Testis (tissue), 3 donors: ENCODE results near the gene DIDO1. TPM values are rescaled to one million over a fixed set of nuclear protein-coding genes. Genes with fewer than 3 reads are reported as not detected.

Experiments
- DNase-seq: peaks from one replicate; pipeline ENCODE4 v3.0.0-alpha.2; 2019
- H3K27ac ChIP-seq, 2 donors: fragments of 200-600 bp; sonication (generic); one replicate each; pipeline ENCODE4 v1.5.1; 2019
- H3K27me3 ChIP-seq: fragments of 200-600 bp; sonication (generic); one replicate; pipeline ENCODE4 v1.5.1; 2019
- H3K36me3 ChIP-seq: fragments of 200-600 bp; sonication (generic); one replicate; pipeline ENCODE4 v1.5.1; 2017; ENCODE audit warnings: low read depth; ENCODE audit errors: missing control alignments
- H3K4me1 ChIP-seq: fragments of 200-600 bp; sonication (generic); one replicate; pipeline ENCODE4 v1.5.1; 2019
- H3K4me3 ChIP-seq, 2 donors: fragments of 200-600 bp; sonication (generic); one replicate each; pipeline ENCODE4 v1.5.1; 2017 to 2019
- H3K9me3 ChIP-seq: fragments of 200-600 bp; sonication (generic); one replicate; pipeline ENCODE4 v1.5.1; 2017
- POLR2A ChIP-seq: fragments of 450-650 bp; IDR thresholded peaks from one replicate; pipeline ENCODE4 v1.6.1; 2017; ENCODE audit warnings: antibody characterized with exemption, mild to moderate bottlenecking, moderate library complexity
- WGBS, 2 donors: methylation state at CpG; one replicate each; pipeline ENCODE4 v1.1.5; 2018; 5-methylcytosine and 5-hydroxymethylcytosine counted together
- intact Hi-C: fragments of 100-400 bp; cut with DNase I; formaldehyde crosslinking; loops from one replicate; pipeline ENCODE4 v1.15.1; 2023; ENCODE audit warnings: low total_unique reads
- polyA plus RNA-seq: library from polyadenylated mRNA; stranded (reverse); fragments of 350-450 nt; fragmentation: Illumina TruSeq; extraction: RNeasy Lipid Tissue Mini Kit (QIAGEN cat#74804); gene quantifications from one replicate; pipeline ENCODE4 v1.2.3, GENCODE V29; 2014; ENCODE audit warnings: low read depth, low replicate concordance; ENCODE audit not compliant: insufficient read depth
- total RNA-seq, 2 donors: library from RNA; depleted of rRNA; stranded (reverse); fragments of >200 nt; gene quantifications; one replicate each; pipeline ENCODE4 v1.2.3, GENCODE V29; 2016
- TF ChIP-seq, protein P1 (sequence below), 3 experiments: fragments of 450-650 bp in 2 of 3; fragments of 200-600 bp in 1 of 3; sonication (generic) in 1 of 3; IDR thresholded peaks; one replicate each; pipeline ENCODE4 v1.5.1; 2016 to 2019; ENCODE audit warnings: antibody characterized with exemption in 3 of 3, mild to moderate bottlenecking in 2 of 3, moderate library complexity in 1 of 3

DIDO1 gene
- total and polyA plus RNA-seq, 3 donors from 2014 or later, result 50.5 to 99.7 (median 98.6) TPM

- intact Hi-C loops, result no loop called here
- no peaks in the 10 kb centered on the region for H3K27me3 ChIP-seq
- H3K36me3 ChIP-seq, result no peaks in the 10 kb centered on the region
- 2% methylated on average over 68 of the region's 129 CpGs; no CpG with 5 or more reads in 1 of the 2 donors for WGBS, 2 donors
- peak overlapping the region; percentile 27 to 55 for H3K4me3 ChIP-seq
- TF ChIP-seq POLR2A, result no peak
- TF ChIP-seq, protein P1, sequence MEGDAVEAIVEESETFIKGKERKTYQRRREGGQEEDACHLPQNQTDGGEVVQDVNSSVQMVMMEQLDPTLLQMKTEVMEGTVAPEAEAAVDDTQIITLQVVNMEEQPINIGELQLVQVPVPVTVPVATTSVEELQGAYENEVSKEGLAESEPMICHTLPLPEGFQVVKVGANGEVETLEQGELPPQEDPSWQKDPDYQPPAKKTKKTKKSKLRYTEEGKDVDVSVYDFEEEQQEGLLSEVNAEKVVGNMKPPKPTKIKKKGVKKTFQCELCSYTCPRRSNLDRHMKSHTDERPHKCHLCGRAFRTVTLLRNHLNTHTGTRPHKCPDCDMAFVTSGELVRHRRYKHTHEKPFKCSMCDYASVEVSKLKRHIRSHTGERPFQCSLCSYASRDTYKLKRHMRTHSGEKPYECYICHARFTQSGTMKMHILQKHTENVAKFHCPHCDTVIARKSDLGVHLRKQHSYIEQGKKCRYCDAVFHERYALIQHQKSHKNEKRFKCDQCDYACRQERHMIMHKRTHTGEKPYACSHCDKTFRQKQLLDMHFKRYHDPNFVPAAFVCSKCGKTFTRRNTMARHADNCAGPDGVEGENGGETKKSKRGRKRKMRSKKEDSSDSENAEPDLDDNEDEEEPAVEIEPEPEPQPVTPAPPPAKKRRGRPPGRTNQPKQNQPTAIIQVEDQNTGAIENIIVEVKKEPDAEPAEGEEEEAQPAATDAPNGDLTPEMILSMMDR (IDR thresholded peaks at IDR 0.05), result no peak
- no peaks in the 10 kb centered on the region for H3K9me3 ChIP-seq
- H3K4me1 ChIP-seq, result peaks cover 8% of the 10 kb centered on the region
- H3K27ac ChIP-seq, result peak overlapping the region in 1 of 2 donors; percentile 41
- no peak for DNase-seq
Observed at GRCh38 chr20:62860924-62861691, 65.2 kb downstream of the DIDO1 start.

- intact Hi-C loops, result no loop called here
- Histone ChIP-seq H3K4me3 (peak overlapping the region; percentile 27 to 55), H3K27me3 (no peaks in the 10 kb centered on the region), H3K27ac (no peak overlapping the region), H3K9me3 (no peaks in the 10 kb centered on the region), H3K36me3 (no peaks in the 10 kb centered on the region), H3K4me1 (peaks cover 8% of the 10 kb centered on the region)
- WGBS, 2 donors, result 15 to 32% methylated on average over 4 to 24 of the region's 24 CpGs
- no peak for TF ChIP-seq POLR2A
- TF ChIP-seq, protein P1 (IDR thresholded peaks at IDR 0.05), result no peak
- no peak for DNase-seq
Observed at GRCh38 chr20:62860391-62860923, 65.8 kb downstream of the DIDO1 start.

- Histone ChIP-seq H3K4me3 (no peak overlapping the region), H3K36me3 (no peaks in the 10 kb centered on the region), H3K27ac (no peak overlapping the region), H3K9me3 (no peaks in the 10 kb centered on the region), H3K4me1 (peaks cover 8% of the 10 kb centered on the region), H3K27me3 (no peaks in the 10 kb centered on the region)
- no peak for DNase-seq
- intact Hi-C loops, result no loop called here
- 72 to 77% methylated on average over 12 of the region's 12 CpGs for WGBS, 2 donors
- TF ChIP-seq, protein P1 (IDR thresholded peaks at IDR 0.05), result no peak
- no peak for TF ChIP-seq POLR2A
Observed at GRCh38 chr20:62859721-62860120, 66.6 kb downstream of the DIDO1 start.

- Histone ChIP-seq H3K27me3 (no peaks in the 10 kb centered on the region), H3K4me1 (peaks cover 8% of the 10 kb centered on the region), H3K36me3 (no peaks in the 10 kb centered on the region), H3K4me3 (no peak overlapping the region), H3K27ac (no peak overlapping the region), H3K9me3 (no peaks in the 10 kb centered on the region)
- WGBS, 2 donors, result 79 to 90% methylated on average over 20 to 22 of the region's 23 CpGs
- DNase-seq, result no peak
- TF ChIP-seq, protein P1 (IDR thresholded peaks at IDR 0.05), result no peak
- no peak for TF ChIP-seq POLR2A
- intact Hi-C loops, result no loop called here
Observed at GRCh38 chr20:62858058-62858830, 68.1 kb downstream of the DIDO1 start.
